ENCODE data around the gene ZC3HAV1.

DNA sequence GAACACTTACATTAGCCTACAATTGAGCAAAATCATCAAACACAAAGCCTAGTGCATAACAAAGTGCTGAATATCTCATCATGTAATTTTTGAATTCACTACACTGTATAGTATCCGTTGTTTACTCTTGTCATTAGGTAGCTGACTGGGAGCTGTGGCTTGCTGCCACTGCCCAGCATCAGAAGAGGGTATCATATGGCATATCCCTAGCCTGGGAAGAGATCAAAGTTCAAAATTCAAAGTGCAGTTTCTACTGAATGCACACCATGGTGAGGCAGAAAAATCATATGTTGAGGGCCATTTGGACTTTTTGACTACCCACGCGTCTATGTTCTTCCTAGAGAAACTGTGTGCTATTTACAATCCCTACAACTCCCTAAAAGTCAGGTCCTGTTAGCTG is 7.5 kb upstream of the ZC3HAV1 start:
- TF ChIP-seq, protein P1, sequence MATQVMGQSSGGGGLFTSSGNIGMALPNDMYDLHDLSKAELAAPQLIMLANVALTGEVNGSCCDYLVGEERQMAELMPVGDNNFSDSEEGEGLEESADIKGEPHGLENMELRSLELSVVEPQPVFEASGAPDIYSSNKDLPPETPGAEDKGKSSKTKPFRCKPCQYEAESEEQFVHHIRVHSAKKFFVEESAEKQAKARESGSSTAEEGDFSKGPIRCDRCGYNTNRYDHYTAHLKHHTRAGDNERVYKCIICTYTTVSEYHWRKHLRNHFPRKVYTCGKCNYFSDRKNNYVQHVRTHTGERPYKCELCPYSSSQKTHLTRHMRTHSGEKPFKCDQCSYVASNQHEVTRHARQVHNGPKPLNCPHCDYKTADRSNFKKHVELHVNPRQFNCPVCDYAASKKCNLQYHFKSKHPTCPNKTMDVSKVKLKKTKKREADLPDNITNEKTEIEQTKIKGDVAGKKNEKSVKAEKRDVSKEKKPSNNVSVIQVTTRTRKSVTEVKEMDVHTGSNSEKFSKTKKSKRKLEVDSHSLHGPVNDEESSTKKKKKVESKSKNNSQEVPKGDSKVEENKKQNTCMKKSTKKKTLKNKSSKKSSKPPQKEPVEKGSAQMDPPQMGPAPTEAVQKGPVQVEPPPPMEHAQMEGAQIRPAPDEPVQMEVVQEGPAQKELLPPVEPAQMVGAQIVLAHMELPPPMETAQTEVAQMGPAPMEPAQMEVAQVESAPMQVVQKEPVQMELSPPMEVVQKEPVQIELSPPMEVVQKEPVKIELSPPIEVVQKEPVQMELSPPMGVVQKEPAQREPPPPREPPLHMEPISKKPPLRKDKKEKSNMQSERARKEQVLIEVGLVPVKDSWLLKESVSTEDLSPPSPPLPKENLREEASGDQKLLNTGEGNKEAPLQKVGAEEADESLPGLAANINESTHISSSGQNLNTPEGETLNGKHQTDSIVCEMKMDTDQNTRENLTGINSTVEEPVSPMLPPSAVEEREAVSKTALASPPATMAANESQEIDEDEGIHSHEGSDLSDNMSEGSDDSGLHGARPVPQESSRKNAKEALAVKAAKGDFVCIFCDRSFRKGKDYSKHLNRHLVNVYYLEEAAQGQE (IDR thresholded peaks at IDR 0.05; ENCODE audit: insufficient replicate concordance, low read depth): no peak
- TF ChIP-seq, protein P2, sequence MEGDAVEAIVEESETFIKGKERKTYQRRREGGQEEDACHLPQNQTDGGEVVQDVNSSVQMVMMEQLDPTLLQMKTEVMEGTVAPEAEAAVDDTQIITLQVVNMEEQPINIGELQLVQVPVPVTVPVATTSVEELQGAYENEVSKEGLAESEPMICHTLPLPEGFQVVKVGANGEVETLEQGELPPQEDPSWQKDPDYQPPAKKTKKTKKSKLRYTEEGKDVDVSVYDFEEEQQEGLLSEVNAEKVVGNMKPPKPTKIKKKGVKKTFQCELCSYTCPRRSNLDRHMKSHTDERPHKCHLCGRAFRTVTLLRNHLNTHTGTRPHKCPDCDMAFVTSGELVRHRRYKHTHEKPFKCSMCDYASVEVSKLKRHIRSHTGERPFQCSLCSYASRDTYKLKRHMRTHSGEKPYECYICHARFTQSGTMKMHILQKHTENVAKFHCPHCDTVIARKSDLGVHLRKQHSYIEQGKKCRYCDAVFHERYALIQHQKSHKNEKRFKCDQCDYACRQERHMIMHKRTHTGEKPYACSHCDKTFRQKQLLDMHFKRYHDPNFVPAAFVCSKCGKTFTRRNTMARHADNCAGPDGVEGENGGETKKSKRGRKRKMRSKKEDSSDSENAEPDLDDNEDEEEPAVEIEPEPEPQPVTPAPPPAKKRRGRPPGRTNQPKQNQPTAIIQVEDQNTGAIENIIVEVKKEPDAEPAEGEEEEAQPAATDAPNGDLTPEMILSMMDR (IDR thresholded peaks at IDR 0.05; ENCODE audit: insufficient read depth, low read length): no peak
- TF ChIP-seq POLR2AphosphoS5 (IDR thresholded peaks at IDR 0.05; ENCODE audit: low read depth): no peak

Measured in HL-60 (cell line).